Caco-2 (cell line): ENCODE measurements around the gene STAT4. TPM values are rescaled to one million over a fixed set of nuclear protein-coding genes. Genes with fewer than 3 reads are reported as not detected.

Source experiments
- BruUV-seq: library from RNA; stranded (reverse); fragments of 400-500 nt; replicated peaks from 2 replicates; lab custom pipeline; 2021; lab: Mats Ljungman, UMichigan
- CTCF ChIA-PET: fragments of 300-600 bp; sonication (Branson Sonifier 250); formaldehyde crosslinking; loops from one replicate; lab custom pipeline; 2022; ENCODE audit warnings: antibody characterized with exemption; lab: Charles Lee
- POLR2A ChIA-PET: fragments of 300-600 bp; sonication (Branson Sonifier 250); formaldehyde crosslinking; loops from one replicate; lab custom pipeline; 2022; ENCODE audit warnings: antibody characterized with exemption; lab: Charles Lee
- DNase-seq, 2 experiments: peaks; one replicate each; pipeline versions ENCODE4 v3.0.0 to v3.0.0-alpha.2; 2020 to 2022
- H3K27me3 ChIP-seq: replicated peaks from 2 replicates; pipeline ENCODE4 v1.6.0; 2011; ENCODE audit warnings: low read length; ENCODE audit not compliant: control insufficient read depth, insufficient read depth
- H3K36me3 ChIP-seq: 2 replicates; pipeline ENCODE4 v1.5.1; 2011; ENCODE audit warnings: low read length; ENCODE audit not compliant: control insufficient read depth, insufficient read depth
- H3K4me1 ChIP-seq: fragments of 250-450 bp; sonication (Bioruptor Pico); 2 replicates; pipeline ENCODE4 v1.5.1; 2020; ENCODE audit warnings: mild to moderate bottlenecking
- H3K4me3 ChIP-seq: 2 replicates; pipeline ENCODE4 v1.5.1; 2011; ENCODE audit warnings: low read depth, mild to moderate bottlenecking, control low read depth, low read length
- H3K9me3 ChIP-seq: fragments of 250-450 bp; sonication (Bioruptor Pico); 2 replicates; pipeline ENCODE4 v1.5.1; 2020; ENCODE audit warnings: mild to moderate bottlenecking, moderate library complexity
- H3K27ac Mint-ChIP-seq: one replicate; pipeline ENCODE4 v1.8.0; 2022; ENCODE audit warnings: mixed read lengths; ENCODE audit not compliant: unreplicated experiment
- H3K27me3 Mint-ChIP-seq: one replicate; pipeline ENCODE4 v1.8.0; 2022; ENCODE audit warnings: mixed read lengths; ENCODE audit not compliant: insufficient read depth, unreplicated experiment
- H3K36me3 Mint-ChIP-seq: one replicate; pipeline ENCODE4 v1.8.0; 2022; ENCODE audit warnings: mild to moderate bottlenecking, mixed read lengths; ENCODE audit not compliant: insufficient read depth, unreplicated experiment
- H3K4me1 Mint-ChIP-seq: one replicate; pipeline ENCODE4 v1.8.0; 2022; ENCODE audit warnings: low read depth, mixed read lengths; ENCODE audit not compliant: unreplicated experiment
- H3K4me3 Mint-ChIP-seq: one replicate; pipeline ENCODE4 v1.8.0; 2022; ENCODE audit warnings: mild to moderate bottlenecking, moderate library complexity, mixed read lengths; ENCODE audit not compliant: unreplicated experiment
- H3K9me3 Mint-ChIP-seq: one replicate; pipeline ENCODE4 v1.8.0; 2022; ENCODE audit warnings: mixed read lengths; ENCODE audit not compliant: unreplicated experiment
- intact Hi-C: fragments of 100-400 bp; cut with micrococcal nuclease; formaldehyde crosslinking; loops from one replicate; pipeline ENCODE4 v1.10.0; 2022; ENCODE audit not compliant: unreplicated experiment
- total RNA-seq: library from RNA; stranded (reverse); gene quantifications from 2 replicates; pipeline ENCODE4 v1.2.3, GENCODE V29; 2022
- TF ChIP-seq, protein P1 (sequence below), 2 experiments: fragments of 200-600 bp in 1 of 2; IDR thresholded peaks; 1 replicate in 1 of 2; 2 replicates in 1 of 2; pipeline versions ENCODE4 v1.5.1 to v1.8.0; 2011 to 2022; ENCODE audit warnings: antibody characterized with exemption in 1 of 2, control low read depth in 1 of 2, inconsistent platforms in 1 of 2, low read depth in 1 of 2, low read length in 1 of 2, mild to moderate bottlenecking in 1 of 2, moderate library complexity in 1 of 2; ENCODE audit not compliant: insufficient read depth in 1 of 2, severe bottlenecking in 1 of 2, unreplicated experiment in 1 of 2

The STAT4 gene
- total RNA-seq, 1 experiment from 2014 or later = 0.48 TPM

DNA sequence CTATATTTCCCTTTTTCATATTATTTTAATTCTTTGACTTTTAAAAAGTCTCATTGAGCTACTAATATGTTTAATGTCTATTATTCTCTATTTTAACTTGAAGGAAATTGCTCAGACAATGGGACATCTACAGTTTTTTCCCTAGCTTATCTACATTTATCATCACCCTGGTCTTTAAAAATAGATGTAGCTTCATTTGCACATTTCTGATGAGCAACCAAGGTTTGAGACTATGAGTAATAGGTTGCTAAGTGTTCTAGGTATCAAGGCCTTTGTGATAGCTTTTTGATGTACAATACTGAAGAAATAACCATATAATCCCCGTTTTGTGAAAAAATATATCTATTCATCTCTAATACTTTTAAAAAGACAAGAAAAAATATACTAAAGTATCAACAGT lies 47.0 kb downstream of the STAT4 start:
- Mint-ChIP-seq H3K4me3 (no peak overlapping the region), H3K27me3 (peaks cover 12% of the 10 kb centered on the region), H3K9me3 (no peaks in the 10 kb centered on the region), H3K4me1 (no peaks in the 10 kb centered on the region), H3K27ac (no peak overlapping the region), H3K36me3 (no peaks in the 10 kb centered on the region)
- H3K27me3 ChIP-seq = no peaks in the 10 kb centered on the region
- POLR2A ChIA-PET = no interaction called here
- H3K4me1 ChIP-seq = no peaks in the 10 kb centered on the region
- H3K36me3 ChIP-seq = no peaks in the 10 kb centered on the region
- DNase-seq = no peak
- no peaks in the 10 kb centered on the region for H3K9me3 ChIP-seq
- TF ChIP-seq, protein P1, sequence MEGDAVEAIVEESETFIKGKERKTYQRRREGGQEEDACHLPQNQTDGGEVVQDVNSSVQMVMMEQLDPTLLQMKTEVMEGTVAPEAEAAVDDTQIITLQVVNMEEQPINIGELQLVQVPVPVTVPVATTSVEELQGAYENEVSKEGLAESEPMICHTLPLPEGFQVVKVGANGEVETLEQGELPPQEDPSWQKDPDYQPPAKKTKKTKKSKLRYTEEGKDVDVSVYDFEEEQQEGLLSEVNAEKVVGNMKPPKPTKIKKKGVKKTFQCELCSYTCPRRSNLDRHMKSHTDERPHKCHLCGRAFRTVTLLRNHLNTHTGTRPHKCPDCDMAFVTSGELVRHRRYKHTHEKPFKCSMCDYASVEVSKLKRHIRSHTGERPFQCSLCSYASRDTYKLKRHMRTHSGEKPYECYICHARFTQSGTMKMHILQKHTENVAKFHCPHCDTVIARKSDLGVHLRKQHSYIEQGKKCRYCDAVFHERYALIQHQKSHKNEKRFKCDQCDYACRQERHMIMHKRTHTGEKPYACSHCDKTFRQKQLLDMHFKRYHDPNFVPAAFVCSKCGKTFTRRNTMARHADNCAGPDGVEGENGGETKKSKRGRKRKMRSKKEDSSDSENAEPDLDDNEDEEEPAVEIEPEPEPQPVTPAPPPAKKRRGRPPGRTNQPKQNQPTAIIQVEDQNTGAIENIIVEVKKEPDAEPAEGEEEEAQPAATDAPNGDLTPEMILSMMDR (IDR thresholded peaks at IDR 0.05; ENCODE audit: insufficient read depth in 1 of 2, low read depth in 1 of 2, low read length in 1 of 2, severe bottlenecking in 1 of 2, unreplicated experiment in 1 of 2) = no peak
- intact Hi-C loops = no loop called here
- no peak overlapping the region for H3K4me3 ChIP-seq
- no TSS peak for BruUV-seq
- CTCF ChIA-PET = no interaction called here

DNA sequence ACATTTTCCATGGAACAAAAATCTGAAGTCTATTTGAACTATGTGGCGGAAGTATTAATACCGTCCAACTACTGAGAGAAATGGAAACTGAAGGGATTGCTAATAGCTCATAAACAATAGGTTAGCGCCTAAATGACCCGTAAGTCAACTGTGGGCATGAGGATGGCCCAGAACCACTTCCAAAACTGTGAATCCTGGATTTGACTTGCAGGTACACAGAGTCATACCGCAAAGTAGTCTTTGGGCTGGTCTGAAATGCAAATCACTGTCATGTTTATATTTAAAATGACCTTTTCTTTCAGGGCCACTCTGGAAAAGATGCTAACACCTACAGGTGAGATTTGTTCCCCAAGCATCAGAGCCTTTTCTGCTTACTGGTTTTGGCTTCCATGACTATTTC lies 50.6 kb downstream of the STAT4 start:
- CTCF ChIA-PET = no interaction called here
- TF ChIP-seq, protein P1 (IDR thresholded peaks at IDR 0.05; ENCODE audit: insufficient read depth in 1 of 2, low read depth in 1 of 2, low read length in 1 of 2, severe bottlenecking in 1 of 2, unreplicated experiment in 1 of 2) = no peak
- no peak overlapping the region for H3K4me3 Mint-ChIP-seq
- H3K36me3 ChIP-seq = no peaks in the 10 kb centered on the region
- no TSS peak for BruUV-seq
- no peak for DNase-seq
- no peaks in the 10 kb centered on the region for H3K9me3 ChIP-seq
- H3K27me3 Mint-ChIP-seq = peaks cover 19% of the 10 kb centered on the region
- no peaks in the 10 kb centered on the region for H3K27me3 ChIP-seq
- H3K27ac Mint-ChIP-seq = no peak overlapping the region
- H3K9me3 Mint-ChIP-seq = no peaks in the 10 kb centered on the region
- POLR2A ChIA-PET = no interaction called here
- no peaks in the 10 kb centered on the region for H3K4me1 Mint-ChIP-seq
- H3K4me1 ChIP-seq = no peaks in the 10 kb centered on the region
- intact Hi-C loops = no loop called here
- no peaks in the 10 kb centered on the region for H3K36me3 Mint-ChIP-seq
- H3K4me3 ChIP-seq = no peak overlapping the region

DNA sequence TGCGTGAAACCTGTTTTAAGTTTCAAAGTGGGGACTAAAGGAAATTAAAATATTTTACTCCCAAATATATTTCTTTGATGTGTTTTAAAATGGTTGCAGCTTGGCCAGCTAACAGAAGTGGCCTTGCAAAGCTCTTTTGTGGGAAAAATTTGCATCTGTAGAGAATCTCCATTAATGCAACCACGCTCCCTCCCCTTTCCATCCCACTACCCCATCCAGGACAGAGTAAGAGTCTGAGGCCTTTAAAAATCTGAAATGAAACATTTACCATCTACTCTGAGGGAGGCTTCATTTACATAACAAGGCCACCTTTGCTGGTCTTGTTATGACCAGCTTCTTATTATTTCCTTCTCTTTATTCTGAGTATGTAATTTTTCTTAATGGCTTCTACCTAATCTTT lies 63.5 kb downstream of the STAT4 start:
- H3K4me1 ChIP-seq = no peaks in the 10 kb centered on the region
- Mint-ChIP-seq H3K4me1 (no peaks in the 10 kb centered on the region), H3K27me3 (peaks cover 7% of the 10 kb centered on the region), H3K4me3 (no peak overlapping the region), H3K9me3 (no peaks in the 10 kb centered on the region), H3K27ac (no peak overlapping the region), H3K36me3 (no peaks in the 10 kb centered on the region)
- ChIA-PET POLR2A (no interaction called here), CTCF (no interaction called here)
- H3K27me3 ChIP-seq = no peaks in the 10 kb centered on the region
- TF ChIP-seq, protein P1 (IDR thresholded peaks at IDR 0.05; ENCODE audit: insufficient read depth in 1 of 2, low read depth in 1 of 2, low read length in 1 of 2, severe bottlenecking in 1 of 2, unreplicated experiment in 1 of 2) = no peak
- BruUV-seq = no TSS peak
- H3K9me3 ChIP-seq = peaks cover 3% of the 10 kb centered on the region; the same call in 1 of the 2 replicates
- no peak for DNase-seq
- H3K36me3 ChIP-seq = no peaks in the 10 kb centered on the region
- no peak overlapping the region for H3K4me3 ChIP-seq
- intact Hi-C loops = no loop called here
